ENCODE data around the gene CNMD.

The CNMD gene

GRCh38 chr13:52739468-52740071 is at the start of gene CNMD:
CNMD (minus strand) TSS chr13:52739820; CDS start chr13:52739701, 119 bp downstream.
- no peak for DNase-seq

- DNase-seq = no peak
Observed at GRCh38 chr13:52788011-52788410, 48.4 kb upstream of the CNMD start.

GRCh38 chr13:52787235-52787634 is 47.6 kb upstream of the CNMD start:
- DNase-seq = no peak

- no peak for DNase-seq
Observed at GRCh38 chr13:52786766-52787165, 47.1 kb upstream of the CNMD start.

DNA sequence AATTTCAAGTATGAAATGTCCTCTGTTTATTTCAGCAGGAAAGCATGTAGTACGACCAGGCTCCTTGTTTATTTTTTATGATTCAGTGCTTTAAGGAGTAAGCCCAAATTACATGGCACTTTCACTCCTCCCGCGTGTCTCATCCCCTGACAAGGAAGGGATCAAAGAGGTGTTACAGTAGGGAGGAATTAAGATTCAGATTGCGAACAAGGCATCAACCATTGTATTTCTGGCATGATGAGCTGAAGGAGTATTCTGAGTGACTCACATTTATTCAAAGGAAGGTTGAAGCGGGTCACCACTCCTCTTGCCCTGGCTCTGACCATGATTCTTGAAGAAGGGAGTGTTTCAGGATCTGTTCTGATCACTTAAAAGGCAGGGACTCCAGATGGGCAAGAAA is 46.1 kb upstream of the CNMD start:
- no peak for DNase-seq

DNA sequence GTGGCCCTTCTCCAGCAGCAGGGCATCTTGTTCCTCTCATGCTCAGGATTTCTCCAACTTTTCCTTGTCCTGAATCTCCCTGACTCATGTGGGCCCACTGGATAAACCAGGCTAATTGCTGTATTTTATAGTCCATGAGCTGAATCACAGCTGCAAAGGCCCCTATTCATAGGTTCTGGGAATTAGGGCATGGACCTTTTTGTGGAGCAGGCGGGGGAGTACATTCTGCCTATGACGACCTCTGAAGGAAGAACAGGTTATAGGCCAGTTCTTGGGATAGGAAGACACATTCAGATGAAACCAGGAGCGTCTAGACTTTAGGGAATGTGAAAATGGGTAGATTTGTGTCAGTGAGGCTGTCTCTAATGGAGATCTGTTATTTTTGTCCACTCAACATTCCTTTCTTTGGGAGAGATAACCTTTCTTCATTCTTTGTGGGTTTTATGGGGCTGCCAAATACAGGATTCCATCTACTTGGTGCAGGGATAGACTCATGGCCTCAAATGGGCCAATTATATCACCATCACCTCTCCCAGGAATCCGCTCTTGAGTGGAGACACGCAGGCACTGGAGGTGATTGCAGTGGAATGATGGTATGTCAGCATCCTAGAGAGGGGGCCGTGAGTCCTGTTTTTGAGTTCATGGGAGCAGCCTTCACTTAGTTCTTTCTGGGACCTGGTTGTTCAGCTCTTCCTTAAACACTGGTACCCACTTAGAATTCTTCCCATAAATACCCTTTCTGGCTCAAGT is 45.1 kb upstream of the CNMD start:
- no peak for DNase-seq

DNA sequence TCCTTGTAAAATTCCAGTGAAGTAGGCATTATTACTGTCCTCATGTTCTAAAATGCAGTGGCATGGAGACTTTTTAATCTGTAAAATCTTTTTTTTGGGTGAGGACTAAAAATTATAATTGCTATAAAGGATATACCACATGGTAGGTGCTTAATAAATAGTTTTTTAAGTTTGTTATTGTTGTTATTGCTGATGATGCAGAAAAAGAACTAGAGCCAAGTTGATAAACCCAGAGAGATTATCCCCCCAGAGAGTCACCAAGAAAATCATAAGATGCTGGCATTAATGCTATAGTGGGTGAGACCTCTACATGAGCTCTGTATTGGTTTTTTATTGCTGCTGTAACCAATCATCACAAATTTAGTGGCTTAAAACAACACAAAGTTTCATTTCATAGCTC is 44.3 kb upstream of the CNMD start:
- no peak for DNase-seq

GRCh38 chr13:52782471-52783448 is 43.1 kb upstream of the CNMD start:
- no peak for DNase-seq

DNA sequence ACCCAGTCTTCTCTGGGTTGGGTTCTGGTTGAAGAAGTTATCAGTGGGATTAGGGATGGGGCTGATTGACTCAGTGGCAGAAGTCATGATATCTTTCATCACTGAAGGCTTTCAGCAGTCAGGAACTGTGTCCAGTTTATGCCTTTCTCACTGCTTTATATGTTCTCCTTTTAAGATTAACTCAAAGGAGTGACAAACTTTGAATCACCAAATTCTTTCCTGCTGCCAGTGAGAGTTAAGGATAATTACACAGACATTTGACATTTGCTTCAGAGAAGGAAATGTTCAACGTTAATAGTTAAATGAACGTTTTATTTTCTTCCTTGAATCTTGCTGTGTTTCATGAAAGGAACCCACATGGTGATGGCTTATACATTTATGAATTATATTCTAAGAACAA is 41.0 kb upstream of the CNMD start:
- DNase-seq = no peak

- no peak for DNase-seq
Observed at GRCh38 chr13:52780092-52780491, 40.5 kb upstream of the CNMD start.

DNA sequence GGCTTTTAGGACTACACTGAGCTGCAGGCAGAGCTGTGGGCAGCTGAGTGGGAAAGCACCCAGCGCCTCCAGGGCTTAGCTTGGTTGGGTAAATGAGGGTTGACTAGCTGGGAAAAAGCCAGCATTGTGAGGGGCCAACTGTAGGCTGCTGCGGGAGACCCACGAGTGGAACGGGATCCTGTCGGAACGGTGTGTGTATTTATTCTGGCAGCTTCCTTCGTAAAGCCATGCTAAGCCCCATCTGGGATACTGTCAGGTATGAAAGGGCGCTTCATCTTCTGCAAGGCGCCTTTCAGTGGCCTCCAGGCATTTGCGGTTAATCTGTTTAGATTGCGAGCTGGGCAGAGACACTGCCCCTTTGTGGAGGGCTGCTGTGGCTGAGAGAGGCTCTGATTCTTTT is 39.5 kb upstream of the CNMD start:
- peak; percentile 70 for DNase-seq

DNA sequence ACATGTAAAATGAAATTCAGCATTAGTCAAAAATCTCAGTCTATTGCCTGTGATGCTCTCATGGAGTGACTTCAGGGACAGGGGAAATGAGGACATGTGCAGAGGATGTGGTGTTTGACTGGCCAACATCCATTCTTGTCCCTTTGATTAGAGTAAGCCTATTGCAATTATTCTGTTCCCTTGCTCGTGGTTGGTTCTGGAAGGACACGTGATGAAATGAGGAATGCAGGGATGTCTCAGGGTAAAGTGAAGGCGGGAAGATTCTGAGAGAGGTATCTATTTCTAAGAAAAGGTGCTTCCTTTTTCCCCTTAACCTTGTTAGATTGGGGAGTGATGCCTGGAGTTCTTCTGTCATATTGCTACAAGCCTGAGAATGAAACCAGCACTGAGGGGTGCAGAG is 37.1 kb upstream of the CNMD start:
- DNase-seq = no peak

GRCh38 chr13:52775511-52775910 is 35.9 kb upstream of the CNMD start:
- no peak for DNase-seq

DNA sequence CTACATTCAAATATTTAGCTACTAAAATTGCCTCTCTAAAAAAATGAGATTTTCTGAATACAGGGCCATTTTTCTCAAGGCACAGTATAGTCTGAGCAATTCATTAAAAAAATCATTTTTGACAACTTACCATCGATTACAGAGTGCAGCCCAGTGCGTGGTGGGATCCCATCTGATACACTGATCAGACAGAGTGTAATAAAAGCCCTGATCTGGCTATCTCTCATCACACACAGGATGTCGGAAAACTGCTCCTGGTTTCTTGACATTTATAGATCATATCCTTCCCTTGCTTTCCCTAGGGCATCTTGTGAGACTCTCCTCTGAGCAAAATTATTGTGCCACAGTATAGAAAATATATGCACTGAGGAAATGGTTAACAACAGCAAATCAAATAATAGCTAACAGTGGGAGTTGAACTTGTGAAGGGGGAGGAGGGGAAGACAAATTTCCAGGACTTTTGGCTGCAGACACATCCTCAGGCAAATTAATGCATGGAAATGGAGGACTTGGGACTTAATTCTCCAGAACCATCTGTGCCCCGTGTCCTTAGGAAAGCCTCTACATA is 28.4 kb upstream of the CNMD start:
- DNase-seq = no peak

- DNase-seq = no peak
Observed at GRCh38 chr13:52765611-52766390, 26.2 kb upstream of the CNMD start.

DNA sequence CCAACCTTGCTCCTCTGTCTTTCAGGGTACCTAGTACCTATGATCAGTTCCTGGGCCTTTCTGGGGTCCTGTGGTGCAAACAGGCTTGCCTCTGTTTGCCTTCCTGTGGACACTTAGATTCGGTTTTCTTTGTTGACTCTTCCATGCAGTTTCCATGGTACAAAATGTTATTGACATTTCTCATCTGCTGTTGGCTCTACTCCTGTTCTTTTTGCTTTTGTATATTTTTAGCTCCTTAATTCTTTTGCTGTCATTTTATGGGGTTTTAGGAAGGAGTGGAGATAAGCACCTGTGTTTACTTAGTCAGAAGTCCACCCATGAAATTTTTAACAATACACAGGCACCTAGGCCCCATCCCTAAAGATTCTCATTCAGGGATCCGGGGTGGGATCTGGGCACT is 20.5 kb upstream of the CNMD start:
- no peak for DNase-seq

GRCh38 chr13:52758114-52758513 is 18.5 kb upstream of the CNMD start:
- no peak for DNase-seq

GRCh38 chr13:52751196-52751595 is 11.6 kb upstream of the CNMD start:
- no peak for DNase-seq

DNA sequence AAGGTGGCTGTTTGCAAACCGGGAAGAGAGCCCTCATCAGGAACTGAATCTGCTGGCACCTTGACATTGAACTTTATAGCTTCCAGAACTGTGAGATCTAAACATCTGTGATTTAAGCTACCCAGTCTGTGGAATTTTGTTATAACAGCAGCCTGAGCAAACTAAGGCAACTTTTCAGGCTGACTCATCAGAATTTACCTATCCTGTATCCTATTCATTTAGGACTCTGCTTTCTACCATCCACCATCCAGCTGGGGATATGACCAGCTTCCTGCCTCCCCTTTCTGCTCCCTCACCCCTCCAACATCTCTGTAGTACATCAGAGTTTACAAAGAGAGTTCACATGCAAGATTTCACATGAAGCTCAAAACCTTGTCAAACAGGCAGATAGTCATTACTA is 11.1 kb upstream of the CNMD start:
- no peak for DNase-seq

DNA sequence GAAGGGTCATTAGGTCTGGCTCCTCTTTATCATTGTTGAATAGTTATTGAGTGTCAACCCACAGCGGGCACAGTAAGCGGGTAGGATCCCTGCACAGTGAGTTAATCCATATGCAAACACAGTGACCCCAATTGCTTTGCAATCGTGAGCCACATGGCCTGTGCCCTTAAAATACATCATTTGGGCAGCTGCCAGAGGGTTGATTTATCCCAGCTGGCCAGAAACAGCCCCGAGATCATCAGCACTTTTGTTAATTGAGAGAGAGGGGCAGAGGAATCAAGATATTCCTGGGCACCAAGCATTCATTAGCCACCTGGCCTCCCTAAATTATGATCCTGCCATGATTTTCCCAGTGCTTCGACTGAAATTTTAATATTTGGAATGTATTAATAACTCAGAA is 9.8 kb upstream of the CNMD start:
- no peak for DNase-seq

GRCh38 chr13:52746141-52746540 is 6.5 kb upstream of the CNMD start:
- DNase-seq = no peak

- DNase-seq = no peak
Observed at GRCh38 chr13:52744842-52745375, 5.3 kb upstream of the CNMD start.

Data from NCI-H526 treated with DMSO at 0.1 percent for 48 hours (cell line).